CD4-positive, alpha-beta T cell treated with Interleukin-15 for 4 hours (primary cell): ENCODE results near the gene TRIM28.
"Not testable (repeated sequence)": the region's sequence is repeated elsewhere in the genome, so short reads cannot be mapped to it uniquely, and the experiment has no call there.

Source experiments
- DNase-seq: peaks from one replicate; pipeline ENCODE4 v3.0.0-alpha.2; 2020; ENCODE audit warnings: low spot score

TRIM28 gene

GRCh38 chr19:58561373-58562121 lies 17.7 kb downstream of the TRIM28 start:
- no peak for DNase-seq

- DNase-seq = peak; percentile 23
Observed at GRCh38 chr19:58562122-58563033, 18.5 kb downstream of the TRIM28 start.

GRCh38 chr19:58563034-58563573 lies 19.2 kb downstream of the TRIM28 start:
- peak; percentile 22 for DNase-seq

- no peak for DNase-seq
Observed at GRCh38 chr19:58563823-58564222, 20.0 kb downstream of the TRIM28 start.

GRCh38 chr19:58566989-58567388 lies 23.1 kb downstream of the TRIM28 start:
- DNase-seq = no peak

GRCh38 chr19:58568453-58569130 lies 24.7 kb downstream of the TRIM28 start:
- DNase-seq = no peak

GRCh38 chr19:58569191-58569942 lies 25.5 kb downstream of the TRIM28 start:
- DNase-seq = no peak

- DNase-seq = no peak
Observed at GRCh38 chr19:58569943-58570670, 26.2 kb downstream of the TRIM28 start.

GRCh38 chr19:58570770-58571574 lies 27.1 kb downstream of the TRIM28 start:
- no peak for DNase-seq

- no peak for DNase-seq
Observed at GRCh38 chr19:58571575-58571947, 27.7 kb downstream of the TRIM28 start.

GRCh38 chr19:58572026-58572817 lies 28.4 kb downstream of the TRIM28 start:
- no peak for DNase-seq

- peak; percentile 100 for DNase-seq
Observed at GRCh38 chr19:58572818-58573657, 29.2 kb downstream of the TRIM28 start, which contains the start of gene MZF1. Gene MZF1, minus strand, starts transcription at chr19:58573335. Its CDS starts 1,946 bp downstream, at chr19:58571389.

- DNase-seq = no peak
Observed at GRCh38 chr19:58573658-58574164, 29.8 kb downstream of the TRIM28 start.

- DNase-seq = peak; percentile 74
Observed at GRCh38 chr19:58575183-58576041, 31.5 kb downstream of the TRIM28 start.

GRCh38 chr19:58577581-58577980 lies 33.7 kb downstream of the TRIM28 start:
- not testable (repeated sequence) for DNase-seq

GRCh38 chr19:58578012-58578925 lies 34.4 kb downstream of the TRIM28 start:
- no peak for DNase-seq
